Measurements from ENCODE around the gene ZNF22.

DNA sequence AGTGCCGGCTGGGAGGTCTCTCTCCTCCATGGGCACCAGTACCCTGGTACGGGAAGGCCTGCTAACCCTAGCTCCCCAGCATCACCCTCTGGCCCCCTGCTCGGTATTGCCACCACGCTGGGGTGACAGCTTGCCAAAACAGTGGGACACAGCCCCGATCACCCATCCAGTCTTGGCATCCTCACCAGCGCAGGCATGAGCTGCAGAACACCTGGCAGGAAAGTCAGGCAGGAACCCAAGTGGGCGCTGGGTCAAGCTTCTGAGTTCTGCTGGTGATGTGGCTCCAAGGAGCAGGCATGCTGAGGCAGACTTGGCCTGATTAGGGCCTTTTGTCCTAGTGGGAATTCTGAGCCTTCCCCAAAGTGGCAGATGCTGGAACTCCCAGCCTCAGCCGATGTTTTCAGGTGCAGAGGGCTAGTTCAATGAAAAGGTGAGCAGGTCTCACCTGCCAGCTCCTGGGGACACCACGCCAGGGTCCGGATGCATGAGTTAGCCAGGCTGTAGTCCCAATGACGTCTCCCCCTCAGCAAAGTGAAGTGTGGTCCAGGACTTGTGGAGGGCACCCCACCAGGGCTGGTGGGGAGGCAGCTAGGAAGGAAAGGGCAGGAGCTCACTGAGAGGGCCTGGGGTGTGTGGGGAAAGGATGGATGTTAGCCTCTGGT lies 8.5 kb upstream of the ZNF22 start:
- TF ChIP-seq, protein P1, sequence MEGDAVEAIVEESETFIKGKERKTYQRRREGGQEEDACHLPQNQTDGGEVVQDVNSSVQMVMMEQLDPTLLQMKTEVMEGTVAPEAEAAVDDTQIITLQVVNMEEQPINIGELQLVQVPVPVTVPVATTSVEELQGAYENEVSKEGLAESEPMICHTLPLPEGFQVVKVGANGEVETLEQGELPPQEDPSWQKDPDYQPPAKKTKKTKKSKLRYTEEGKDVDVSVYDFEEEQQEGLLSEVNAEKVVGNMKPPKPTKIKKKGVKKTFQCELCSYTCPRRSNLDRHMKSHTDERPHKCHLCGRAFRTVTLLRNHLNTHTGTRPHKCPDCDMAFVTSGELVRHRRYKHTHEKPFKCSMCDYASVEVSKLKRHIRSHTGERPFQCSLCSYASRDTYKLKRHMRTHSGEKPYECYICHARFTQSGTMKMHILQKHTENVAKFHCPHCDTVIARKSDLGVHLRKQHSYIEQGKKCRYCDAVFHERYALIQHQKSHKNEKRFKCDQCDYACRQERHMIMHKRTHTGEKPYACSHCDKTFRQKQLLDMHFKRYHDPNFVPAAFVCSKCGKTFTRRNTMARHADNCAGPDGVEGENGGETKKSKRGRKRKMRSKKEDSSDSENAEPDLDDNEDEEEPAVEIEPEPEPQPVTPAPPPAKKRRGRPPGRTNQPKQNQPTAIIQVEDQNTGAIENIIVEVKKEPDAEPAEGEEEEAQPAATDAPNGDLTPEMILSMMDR (IDR thresholded peaks at IDR 0.05): no peak
- no peak for TF ChIP-seq EZH2 (IDR thresholded peaks at IDR 0.05)
